Ascending aorta (tissue), 2 donors: ENCODE results near the gene ARHGAP15. TPM values are rescaled to one million over a fixed set of nuclear protein-coding genes. Genes with fewer than 3 reads are reported as not detected.

Source experiments
- DNase-seq, 2 donors: peaks; one replicate each; pipeline ENCODE4 v3.0.0-alpha.2; 2019; ENCODE audit warnings: low spot score in 2 of 2
- H3K27ac ChIP-seq, 2 donors: fragments of 200-600 bp; sonication (generic); one replicate each; pipeline ENCODE4 v1.5.1; 2016 to 2017; ENCODE audit warnings: mild to moderate bottlenecking in 1 of 2
- H3K27me3 ChIP-seq: fragments of 200-600 bp; sonication (generic); one replicate; pipeline ENCODE4 v1.5.1; 2017
- H3K36me3 ChIP-seq, 2 donors: fragments of 200-600 bp; sonication (generic); one replicate each; pipeline ENCODE4 v1.5.1; 2016
- H3K4me1 ChIP-seq, 2 donors: fragments of 200-600 bp; sonication (generic); one replicate each; pipeline ENCODE4 v1.5.1; 2016 to 2017; ENCODE audit warnings: mild to moderate bottlenecking in 1 of 2
- H3K4me3 ChIP-seq, 2 donors: fragments of 200-600 bp; sonication (generic); one replicate each; pipeline ENCODE4 v1.5.1; 2016 to 2017; ENCODE audit warnings: mild to moderate bottlenecking in 1 of 2
- H3K9me3 ChIP-seq, 2 donors: fragments of 200-600 bp; sonication (generic); one replicate each; pipeline ENCODE4 v1.5.1; 2016
- CTCF ChIP-seq, 3 experiments: fragments of 200-600 bp in 2 of 3; fragments of 450-650 bp in 1 of 3; sonication (generic) in 2 of 3; IDR thresholded peaks; one replicate each; pipeline ENCODE4 v1.5.1; 2016 to 2019; ENCODE audit warnings: antibody characterized with exemption in 3 of 3, mild to moderate bottlenecking in 1 of 3, moderate library complexity in 1 of 3
- intact Hi-C: fragments of 100-400 bp; cut with DNase I; formaldehyde crosslinking; loops from one replicate; pipeline ENCODE4 v1.15.1; 2023
- total RNA-seq: library from RNA; depleted of rRNA; stranded (reverse); fragments of >200 nt; gene quantifications from one replicate; pipeline ENCODE4 v1.1.0, GENCODE V29; 2016

The ARHGAP15 gene
- total RNA-seq, 1 donor from 2014 or later = 1.4 TPM

- no peaks in the 10 kb centered on the region for H3K4me1 ChIP-seq
- H3K27me3 ChIP-seq = no peaks in the 10 kb centered on the region
- TF ChIP-seq CTCF (IDR thresholded peaks at IDR 0.05) = no peak
- DNase-seq = no peak
- intact Hi-C loops = no loop called here
- no peak overlapping the region for H3K4me3 ChIP-seq
- H3K27ac ChIP-seq = no peak overlapping the region
- no peaks in the 10 kb centered on the region for H3K9me3 ChIP-seq
- H3K36me3 ChIP-seq = no peaks in the 10 kb centered on the region
Measured at GRCh38 chr2:143493339-143493738, 364.1 kb downstream of the ARHGAP15 start.

GRCh38 chr2:143497726-143498125 lies 368.5 kb downstream of the ARHGAP15 start:
- Histone ChIP-seq H3K27me3 (no peaks in the 10 kb centered on the region), H3K9me3 (no peaks in the 10 kb centered on the region), H3K4me3 (no peak overlapping the region), H3K27ac (no peak overlapping the region), H3K36me3 (no peaks in the 10 kb centered on the region), H3K4me1 (no peaks in the 10 kb centered on the region)
- no peak for TF ChIP-seq CTCF (IDR thresholded peaks at IDR 0.05)
- no peak for DNase-seq
- intact Hi-C loops = no loop called here

- H3K27me3 ChIP-seq = no peaks in the 10 kb centered on the region
- no peak for TF ChIP-seq CTCF (IDR thresholded peaks at IDR 0.05)
- H3K36me3 ChIP-seq = no peaks in the 10 kb centered on the region
- no peaks in the 10 kb centered on the region for H3K4me1 ChIP-seq
- DNase-seq = no peak
- H3K9me3 ChIP-seq = no peaks in the 10 kb centered on the region
- no peak overlapping the region for H3K4me3 ChIP-seq
- H3K27ac ChIP-seq = no peak overlapping the region
- intact Hi-C loops = no loop called here
Measured at GRCh38 chr2:143498496-143498895, 369.3 kb downstream of the ARHGAP15 start.

- H3K4me3 ChIP-seq = no peak overlapping the region
- H3K36me3 ChIP-seq = no peaks in the 10 kb centered on the region
- no peaks in the 10 kb centered on the region for H3K27me3 ChIP-seq
- H3K9me3 ChIP-seq = no peaks in the 10 kb centered on the region
- no peak overlapping the region for H3K27ac ChIP-seq
- DNase-seq = no peak
- intact Hi-C loops = no loop called here
- TF ChIP-seq CTCF (IDR thresholded peaks at IDR 0.05) = no peak
- H3K4me1 ChIP-seq = no peaks in the 10 kb centered on the region
Measured at GRCh38 chr2:143499061-143499460, 369.8 kb downstream of the ARHGAP15 start.

GRCh38 chr2:143501106-143501676 lies 372.0 kb downstream of the ARHGAP15 start:
- no peaks in the 10 kb centered on the region for H3K27me3 ChIP-seq
- intact Hi-C loops = no loop called here
- no peak overlapping the region for H3K4me3 ChIP-seq
- no peak for TF ChIP-seq CTCF (IDR thresholded peaks at IDR 0.05)
- no peak overlapping the region for H3K27ac ChIP-seq
- H3K9me3 ChIP-seq = no peaks in the 10 kb centered on the region
- H3K36me3 ChIP-seq = no peaks in the 10 kb centered on the region
- no peak for DNase-seq
- H3K4me1 ChIP-seq = no peaks in the 10 kb centered on the region

DNA sequence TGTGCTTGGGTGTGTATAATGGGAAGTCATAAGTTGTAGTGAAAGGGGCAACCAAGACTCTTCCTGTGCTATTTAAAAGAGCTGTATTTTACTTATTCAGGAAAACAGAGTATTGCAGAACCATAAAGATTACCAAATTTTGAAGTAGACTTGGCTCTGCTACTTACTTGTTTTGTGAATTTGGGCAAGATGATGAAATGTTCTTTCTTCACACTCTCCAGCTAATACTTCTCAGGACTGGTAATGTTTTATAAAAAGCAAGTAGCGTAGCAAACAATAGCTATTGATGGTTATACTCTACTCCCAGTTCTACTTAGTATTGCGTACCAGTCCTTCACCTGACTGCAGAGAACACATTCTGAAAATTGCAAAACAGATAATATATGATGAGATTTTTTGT lies 374.1 kb downstream of the ARHGAP15 start:
- no peaks in the 10 kb centered on the region for H3K9me3 ChIP-seq
- no peak for TF ChIP-seq CTCF (IDR thresholded peaks at IDR 0.05)
- DNase-seq = no peak
- no peaks in the 10 kb centered on the region for H3K27me3 ChIP-seq
- no peak overlapping the region for H3K4me3 ChIP-seq
- H3K36me3 ChIP-seq = no peaks in the 10 kb centered on the region
- intact Hi-C loops = no loop called here
- H3K4me1 ChIP-seq = no peaks in the 10 kb centered on the region
- no peak overlapping the region for H3K27ac ChIP-seq
